Parathyroid adenoma (tissue), 2 donors: Measurements from ENCODE around the gene POU6F2.
"Not testable (repeated sequence)": the region's sequence is repeated elsewhere in the genome, so short reads cannot be mapped to it uniquely, and the experiment has no call there.

Source experiments
- H2AFZ ChIP-seq: fragments of 300-600 bp; sonication (generic); one replicate; pipeline ENCODE4 v1.7.0; 2017; ENCODE audit warnings: antibody characterized with exemption, mild to moderate bottlenecking
- H3K27ac ChIP-seq: fragments of 300-600 bp; sonication (generic); one replicate; pipeline ENCODE4 v1.7.0; 2017
- H3K27me3 ChIP-seq: fragments of 300-600 bp; sonication (generic); one replicate; pipeline ENCODE4 v1.7.0; 2017; ENCODE audit warnings: low read length; ENCODE audit not compliant: control insufficient read depth, insufficient read depth
- H3K36me3 ChIP-seq: fragments of 300-600 bp; sonication (generic); one replicate; pipeline ENCODE4 v1.7.0; 2017; ENCODE audit warnings: low read length; ENCODE audit not compliant: control insufficient read depth, insufficient read depth
- H3K4me1 ChIP-seq: fragments of 300-600 bp; sonication (generic); one replicate; pipeline ENCODE4 v1.7.0; 2017; ENCODE audit warnings: control low read depth
- H3K4me2 ChIP-seq: fragments of 300-600 bp; sonication (generic); one replicate; pipeline ENCODE4 v1.7.0; 2017; ENCODE audit warnings: low read length
- H3K4me3 ChIP-seq: fragments of 300-600 bp; sonication (generic); one replicate; pipeline ENCODE4 v1.7.0; 2017; ENCODE audit warnings: low read depth, low read length
- H3K79me2 ChIP-seq: fragments of 300-600 bp; sonication (generic); one replicate; pipeline ENCODE4 v1.7.0; 2017; ENCODE audit warnings: control low read depth
- H3K9ac ChIP-seq: fragments of 300-600 bp; sonication (generic); one replicate; pipeline ENCODE4 v1.7.0; 2017; ENCODE audit warnings: mild to moderate bottlenecking
- H3K9me3 ChIP-seq: fragments of 300-600 bp; sonication (generic); one replicate; pipeline ENCODE4 v1.7.0; 2017; ENCODE audit warnings: low read length; ENCODE audit not compliant: control insufficient read depth
- CTCF ChIP-seq: fragments of 300-600 bp; sonication (generic); IDR thresholded peaks from one replicate; pipeline ENCODE4 v1.7.0; 2017; ENCODE audit warnings: antibody characterized with exemption, mild to moderate bottlenecking
- donor health status: primary hyperparathyroidism.

The POU6F2 gene

GRCh38 chr7:39186131-39186530, 208.4 kb downstream of the POU6F2 start:
- Histone ChIP-seq H3K9ac (no peak overlapping the region), H3K27me3 (no peaks in the 10 kb centered on the region), H3K79me2 (no peaks in the 10 kb centered on the region), H3K36me3 (no peaks in the 10 kb centered on the region), H3K4me2 (no peak overlapping the region), H2AFZ (no peak overlapping the region), H3K4me1 (no peaks in the 10 kb centered on the region), H3K9me3 (no peaks in the 10 kb centered on the region), H3K4me3 (no peak overlapping the region), H3K27ac (no peak overlapping the region)
- no peak for TF ChIP-seq CTCF

- Histone ChIP-seq H3K27ac (no peak overlapping the region), H3K79me2 (no peaks in the 10 kb centered on the region), H3K9ac (no peak overlapping the region), H3K9me3 (no peaks in the 10 kb centered on the region), H3K4me1 (no peaks in the 10 kb centered on the region), H3K36me3 (no peaks in the 10 kb centered on the region), H2AFZ (no peak overlapping the region), H3K4me2 (no peak overlapping the region), H3K4me3 (no peak overlapping the region), H3K27me3 (no peaks in the 10 kb centered on the region)
- no peak for TF ChIP-seq CTCF
Observed at GRCh38 chr7:39186671-39187070, 209.0 kb downstream of the POU6F2 start.

GRCh38 chr7:39187130-39187529, 209.4 kb downstream of the POU6F2 start:
- H3K9me3 ChIP-seq = no peaks in the 10 kb centered on the region
- TF ChIP-seq CTCF = no peak

GRCh38 chr7:39192476-39192875, 214.8 kb downstream of the POU6F2 start:
- H3K79me2 ChIP-seq = no peaks in the 10 kb centered on the region
- H3K27me3 ChIP-seq = no peaks in the 10 kb centered on the region
- no peak for TF ChIP-seq CTCF
- no peak overlapping the region for H3K4me2 ChIP-seq
- H3K4me3 ChIP-seq = no peak overlapping the region
- H3K27ac ChIP-seq = no peak overlapping the region
- H3K36me3 ChIP-seq = no peaks in the 10 kb centered on the region
- H3K9ac ChIP-seq = no peak overlapping the region
- H3K9me3 ChIP-seq = no peaks in the 10 kb centered on the region
- H3K4me1 ChIP-seq = no peaks in the 10 kb centered on the region
- no peak overlapping the region for H2AFZ ChIP-seq

More at GRCh38 chr7:39187130-39187529, 209.4 kb downstream of the POU6F2 start:
- Histone ChIP-seq H3K4me2 (no peak overlapping the region), H2AFZ (no peak overlapping the region), H3K9ac (no peak overlapping the region), H3K79me2 (no peaks in the 10 kb centered on the region), H3K4me1 (no peaks in the 10 kb centered on the region), H3K27me3 (no peaks in the 10 kb centered on the region), H3K4me3 (no peak overlapping the region), H3K36me3 (no peaks in the 10 kb centered on the region), H3K27ac (no peak overlapping the region)

- not testable (repeated sequence) for H3K36me3 ChIP-seq
Observed at GRCh38 chr7:39194388-39194787, 216.7 kb downstream of the POU6F2 start.

More at GRCh38 chr7:39194388-39194787, 216.7 kb downstream of the POU6F2 start:
- H3K4me1 ChIP-seq, H3K4me3 ChIP-seq, H2AFZ ChIP-seq, H3K27me3 ChIP-seq, H3K27ac ChIP-seq, H3K9ac ChIP-seq, H3K79me2 ChIP-seq, H3K4me2 ChIP-seq, H3K9me3 ChIP-seq: not testable (repeated sequence)
